Nephron (organoid): ENCODE measurements around the gene SURF1.
"Not testable (repeated sequence)": the region's sequence is repeated elsewhere in the genome, so short reads cannot be mapped to it uniquely, and the experiment has no call there.

ENCODE experiments used
- H3K27ac Mint-ChIP-seq, 3 experiments: 2 replicates each; pipeline ENCODE4 v1.8.0; 2020; ENCODE audit warnings: mixed read lengths in 3 of 3, mild to moderate bottlenecking in 2 of 3, moderate library complexity in 1 of 3
- H3K27me3 Mint-ChIP-seq: 2 replicates; pipeline ENCODE4 v1.8.0; 2021; ENCODE audit warnings: low read depth, mild to moderate bottlenecking, moderate library complexity, mixed read lengths
- H3K36me3 Mint-ChIP-seq: 2 replicates; pipeline ENCODE4 v1.8.0; 2020; ENCODE audit warnings: low read depth, mixed read lengths
- H3K4me1 Mint-ChIP-seq: 2 replicates; pipeline ENCODE4 v1.8.0; 2020; ENCODE audit warnings: mixed read lengths
- H3K4me3 Mint-ChIP-seq, 3 experiments: 2 replicates each; pipeline ENCODE4 v1.8.0; 2020; ENCODE audit warnings: mild to moderate bottlenecking in 3 of 3, mixed read lengths in 3 of 3, moderate library complexity in 2 of 3
- H3K9me3 Mint-ChIP-seq: 2 replicates; pipeline ENCODE4 v1.8.0; 2020; ENCODE audit warnings: mixed read lengths
- CTCF ChIP-seq, 3 experiments: fragments of 200-600 bp; sonication (generic); IDR thresholded peaks; one replicate each; pipeline ENCODE4 v1.5.0; 2021; ENCODE audit warnings: antibody characterized with exemption in 3 of 3; ENCODE audit not compliant: unreplicated experiment in 3 of 3

The SURF1 gene

GRCh38 chr9:133340916-133341315 is 15.4 kb downstream of the SURF1 start:
- H3K4me3 Mint-ChIP-seq = peak overlapping the region in 2 of 3 experiments; percentile 40 to 63

GRCh38 chr9:133340256-133340655 is 16.0 kb downstream of the SURF1 start:
- Mint-ChIP-seq H3K36me3 (peaks cover 25% of the 10 kb centered on the region), H3K27ac (no peak overlapping the region), H3K9me3 (no peaks in the 10 kb centered on the region), H3K4me1 (peaks cover 27% of the 10 kb centered on the region), H3K4me3 (peak overlapping the region in 1 of 3 experiments; percentile 63), H3K27me3 (no peaks in the 10 kb centered on the region)
- no peak for TF ChIP-seq CTCF (IDR thresholded peaks at IDR 0.05; ENCODE audit: unreplicated experiment in 3 of 3)

More at GRCh38 chr9:133340916-133341315, 15.4 kb downstream of the SURF1 start:
- H3K4me1 Mint-ChIP-seq = peaks cover 22% of the 10 kb centered on the region
- H3K27ac Mint-ChIP-seq = no peak overlapping the region
- TF ChIP-seq CTCF (IDR thresholded peaks at IDR 0.05; ENCODE audit: unreplicated experiment in 3 of 3) = no peak
- no peaks in the 10 kb centered on the region for H3K9me3 Mint-ChIP-seq
- peaks cover 25% of the 10 kb centered on the region for H3K36me3 Mint-ChIP-seq
- no peaks in the 10 kb centered on the region for H3K27me3 Mint-ChIP-seq

GRCh38 chr9:133339641-133340040 is 16.6 kb downstream of the SURF1 start:
- H3K27me3 Mint-ChIP-seq = no peaks in the 10 kb centered on the region
- peak overlapping the region in 1 of 3 experiments; percentile 23 for H3K4me3 Mint-ChIP-seq
- H3K9me3 Mint-ChIP-seq = no peaks in the 10 kb centered on the region

GRCh38 chr9:133335924-133336811 is 20.1 kb downstream of the SURF1 start, which contains the start of gene SURF6:
TSS of gene SURF6 (minus strand) at chr9:133336188. CDS start at chr9:133336132, 56 bp downstream.
- Mint-ChIP-seq H3K36me3 (peaks cover 50% of the 10 kb centered on the region), H3K9me3 (no peaks in the 10 kb centered on the region), H3K27me3 (no peaks in the 10 kb centered on the region)

More at GRCh38 chr9:133339641-133340040, 16.6 kb downstream of the SURF1 start:
- peaks cover 25% of the 10 kb centered on the region for H3K36me3 Mint-ChIP-seq
- no peak overlapping the region for H3K27ac Mint-ChIP-seq
- TF ChIP-seq CTCF (IDR thresholded peaks at IDR 0.05; ENCODE audit: unreplicated experiment in 3 of 3) = no peak
- peaks cover 30% of the 10 kb centered on the region for H3K4me1 Mint-ChIP-seq

GRCh38 chr9:133334888-133335287 is 21.4 kb downstream of the SURF1 start:
- Mint-ChIP-seq H3K4me3 (peak overlapping the region; percentile 98 to 99 (median 99)), H3K27ac (peak overlapping the region in 2 of 3 experiments; percentile 62 to 93), H3K4me1 (peaks cover 14% of the 10 kb centered on the region), H3K36me3 (peaks cover 44% of the 10 kb centered on the region)
- not testable (repeated sequence) for H3K27me3 Mint-ChIP-seq, H3K9me3 Mint-ChIP-seq

More at GRCh38 chr9:133335924-133336811, 20.1 kb downstream of the SURF1 start, which contains the start of gene SURF6:
- no peak for TF ChIP-seq CTCF (IDR thresholded peaks at IDR 0.05; ENCODE audit: unreplicated experiment in 3 of 3)
- peak within 1 kb of the TSS; percentile 98 to 99 (median 99) for H3K4me3 Mint-ChIP-seq
- peaks cover 18% of the 10 kb centered on the region for H3K4me1 Mint-ChIP-seq
- peak within 1 kb of the TSS; percentile 62 to 93 (median 92) for H3K27ac Mint-ChIP-seq

- H3K27me3 Mint-ChIP-seq = no peaks in the 10 kb centered on the region
- H3K36me3 Mint-ChIP-seq = peaks cover 44% of the 10 kb centered on the region
- H3K4me3 Mint-ChIP-seq = peak overlapping the region; percentile 98 to 99 (median 99)
- H3K4me1 Mint-ChIP-seq = peaks cover 14% of the 10 kb centered on the region
- H3K27ac Mint-ChIP-seq = no peak overlapping the region
- no peak for TF ChIP-seq CTCF (IDR thresholded peaks at IDR 0.05; ENCODE audit: unreplicated experiment in 3 of 3)
- no peaks in the 10 kb centered on the region for H3K9me3 Mint-ChIP-seq
These were observed 22.1 kb downstream of the SURF1 start for GRCh38 chr9:133334161-133334560.
